ENCODE measurements around the gene PRR23E.

DNA sequence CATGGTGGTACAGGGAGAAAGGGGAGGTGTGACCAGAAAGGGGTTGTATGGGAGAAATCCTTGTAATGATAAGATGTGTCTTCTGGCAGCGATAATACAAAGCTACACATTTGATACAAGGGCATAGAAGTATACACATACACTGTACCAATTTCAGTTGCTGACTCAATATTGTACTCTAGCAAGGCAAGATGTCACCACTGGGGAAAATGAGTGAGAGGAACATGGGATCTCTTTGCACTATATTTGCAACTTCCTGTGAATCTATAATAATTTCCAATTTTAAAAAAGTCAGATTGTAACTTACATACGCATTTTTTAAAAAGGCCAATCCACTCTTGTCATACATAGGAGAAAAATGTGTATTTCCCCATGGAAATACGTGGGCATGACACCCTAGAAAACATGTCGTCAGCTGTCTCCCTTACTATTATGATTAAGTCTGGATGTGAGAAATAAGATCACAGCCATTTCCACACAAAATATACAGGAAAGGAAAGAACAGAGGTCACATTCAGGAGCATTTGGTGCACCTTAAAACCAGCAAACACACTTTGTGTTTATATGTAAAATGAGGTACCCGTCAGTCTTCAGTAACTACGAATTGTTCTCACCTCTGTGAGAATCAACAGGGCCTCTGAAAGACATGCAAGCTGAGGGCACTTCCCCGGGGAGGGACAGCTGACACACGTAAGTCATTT is 22.9 kb downstream of the PRR23E start:
- TF ChIP-seq, protein P1, sequence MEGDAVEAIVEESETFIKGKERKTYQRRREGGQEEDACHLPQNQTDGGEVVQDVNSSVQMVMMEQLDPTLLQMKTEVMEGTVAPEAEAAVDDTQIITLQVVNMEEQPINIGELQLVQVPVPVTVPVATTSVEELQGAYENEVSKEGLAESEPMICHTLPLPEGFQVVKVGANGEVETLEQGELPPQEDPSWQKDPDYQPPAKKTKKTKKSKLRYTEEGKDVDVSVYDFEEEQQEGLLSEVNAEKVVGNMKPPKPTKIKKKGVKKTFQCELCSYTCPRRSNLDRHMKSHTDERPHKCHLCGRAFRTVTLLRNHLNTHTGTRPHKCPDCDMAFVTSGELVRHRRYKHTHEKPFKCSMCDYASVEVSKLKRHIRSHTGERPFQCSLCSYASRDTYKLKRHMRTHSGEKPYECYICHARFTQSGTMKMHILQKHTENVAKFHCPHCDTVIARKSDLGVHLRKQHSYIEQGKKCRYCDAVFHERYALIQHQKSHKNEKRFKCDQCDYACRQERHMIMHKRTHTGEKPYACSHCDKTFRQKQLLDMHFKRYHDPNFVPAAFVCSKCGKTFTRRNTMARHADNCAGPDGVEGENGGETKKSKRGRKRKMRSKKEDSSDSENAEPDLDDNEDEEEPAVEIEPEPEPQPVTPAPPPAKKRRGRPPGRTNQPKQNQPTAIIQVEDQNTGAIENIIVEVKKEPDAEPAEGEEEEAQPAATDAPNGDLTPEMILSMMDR (IDR thresholded peaks at IDR 0.05) = no peak
- no peak for TF ChIP-seq POLR2A (IDR thresholded peaks at IDR 0.05)
